Measurements from ENCODE around the gene ATAD5.
"Not testable (repeated sequence)": the region's sequence is repeated elsewhere in the genome, so short reads cannot be mapped to it uniquely, and the experiment has no call there.

ATAD5 gene

DNA sequence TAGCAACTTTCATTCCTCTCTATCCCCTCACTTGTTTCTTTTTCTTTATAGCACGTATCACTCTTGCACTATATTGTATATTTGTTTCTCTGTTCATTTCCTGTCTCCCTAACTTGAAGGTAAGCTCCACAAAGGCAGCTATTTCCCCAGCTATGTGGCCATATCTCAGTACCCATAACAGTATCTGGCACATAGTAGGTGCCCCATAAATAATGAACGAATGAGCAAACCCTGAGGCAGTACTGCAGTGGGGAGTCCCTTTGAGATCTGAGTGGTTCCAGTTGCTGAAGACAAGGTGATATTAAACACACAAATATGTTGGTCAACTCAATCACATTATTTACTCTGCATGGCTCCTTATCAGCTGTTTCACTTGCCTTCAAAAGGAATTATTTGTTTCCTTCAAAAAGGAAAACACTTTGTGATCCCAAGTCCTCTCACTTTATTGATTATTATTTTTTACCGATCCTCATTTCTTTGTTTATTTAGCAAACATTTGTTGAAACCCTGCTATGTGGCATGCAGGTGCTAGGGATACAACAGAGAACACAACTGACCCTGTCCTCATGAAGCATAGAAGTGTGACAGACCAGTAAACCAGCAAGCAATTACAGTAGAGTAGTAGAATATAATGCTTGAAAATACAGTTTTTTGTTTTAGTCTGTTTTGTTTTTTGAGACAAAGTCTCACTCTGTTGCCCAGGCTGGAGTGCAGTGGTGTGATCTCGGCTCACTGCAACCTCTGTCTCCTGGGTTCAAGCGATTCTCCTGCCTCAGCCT is 84.3 kb downstream of the ATAD5 start:
- DNase-seq, result no peak

DNA sequence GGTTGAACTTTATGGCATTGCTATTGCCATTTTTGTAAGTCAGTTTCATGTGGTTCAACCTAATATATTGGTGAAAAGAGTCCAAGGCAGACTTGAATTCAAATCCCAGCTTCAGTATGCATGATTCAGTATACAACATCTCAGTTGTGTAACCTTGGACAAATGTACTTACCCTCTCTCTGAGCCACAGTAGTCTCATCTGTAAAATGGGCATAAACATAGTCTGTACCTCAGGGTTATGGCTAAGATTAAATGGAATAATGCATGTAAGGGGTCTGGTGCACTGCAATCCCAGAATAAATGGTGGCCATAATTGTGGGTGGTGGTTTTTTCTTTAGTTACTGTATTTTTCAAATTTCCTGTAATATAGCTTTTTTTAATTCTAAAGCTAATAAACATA is 85.3 kb downstream of the ATAD5 start:
- no peak for DNase-seq

DNA sequence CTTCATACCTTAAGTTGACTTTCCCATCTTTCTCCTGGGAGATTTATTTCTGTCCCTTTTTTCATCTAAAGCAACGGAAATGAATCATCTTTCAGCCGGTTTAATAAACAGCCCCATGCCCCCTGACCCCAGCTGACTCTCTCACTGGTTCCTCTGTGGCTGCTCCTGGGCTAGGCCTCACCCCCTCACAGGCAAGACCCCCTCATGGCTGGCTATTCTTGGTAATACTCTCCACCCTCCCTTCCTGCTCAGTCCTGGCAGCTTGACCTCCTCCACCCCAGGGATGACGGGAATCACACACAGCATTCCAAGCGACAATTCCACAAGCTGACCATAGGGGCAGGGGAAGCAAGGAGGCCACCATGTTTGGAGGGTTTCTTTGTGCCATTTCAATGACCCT is 88.5 kb downstream of the ATAD5 start:
- DNase-seq, result no peak

DNA sequence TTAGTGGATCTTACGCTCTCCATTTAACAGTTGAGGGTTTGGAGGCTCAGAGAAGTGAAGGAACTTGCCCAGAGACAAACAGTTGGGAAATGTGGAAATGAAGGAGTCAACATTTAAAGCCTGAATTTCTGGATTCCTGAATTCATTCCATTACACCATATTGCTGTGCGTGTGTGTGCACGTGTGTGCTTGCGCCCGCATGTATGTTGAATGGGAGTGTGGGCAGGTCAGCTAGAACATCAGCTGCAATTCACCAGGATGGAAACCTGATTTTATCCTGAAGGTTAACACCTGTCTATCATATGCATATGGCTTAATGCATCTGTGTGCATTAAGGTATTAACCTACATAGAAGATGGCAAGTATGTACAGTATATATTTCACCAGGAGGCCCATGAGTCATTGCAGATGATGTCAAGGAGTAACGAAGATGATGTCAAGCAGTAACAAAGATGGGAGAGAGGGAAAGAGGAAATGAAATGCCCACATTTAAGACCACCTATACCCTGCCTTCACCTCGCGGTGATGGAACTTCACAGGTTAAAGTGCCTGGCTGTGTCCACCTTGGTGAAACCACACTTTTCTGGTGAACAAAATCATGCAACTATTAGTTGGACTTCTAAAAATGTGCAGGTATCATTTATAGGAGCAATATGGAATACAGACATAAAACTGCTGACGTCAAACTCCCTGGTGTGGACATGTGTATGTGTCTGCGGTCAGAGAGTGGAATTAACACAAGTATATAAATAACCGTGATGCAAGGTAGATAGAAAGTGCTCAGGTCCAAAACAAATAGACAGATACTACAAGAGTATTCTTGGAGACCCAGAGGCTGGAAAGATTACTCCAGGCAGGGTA is 89.1 kb downstream of the ATAD5 start:
- DNase-seq, result no peak

GRCh38 chr17:30921544-30922196 is 89.9 kb downstream of the ATAD5 start, which contains the start of gene ADAP2:
TSS of gene ADAP2 (plus strand) at chr17:30921945. CDS start at chr17:30922015, 70 bp downstream.
- DNase-seq, result peak in 1 of 2 experiments; percentile 30

DNA sequence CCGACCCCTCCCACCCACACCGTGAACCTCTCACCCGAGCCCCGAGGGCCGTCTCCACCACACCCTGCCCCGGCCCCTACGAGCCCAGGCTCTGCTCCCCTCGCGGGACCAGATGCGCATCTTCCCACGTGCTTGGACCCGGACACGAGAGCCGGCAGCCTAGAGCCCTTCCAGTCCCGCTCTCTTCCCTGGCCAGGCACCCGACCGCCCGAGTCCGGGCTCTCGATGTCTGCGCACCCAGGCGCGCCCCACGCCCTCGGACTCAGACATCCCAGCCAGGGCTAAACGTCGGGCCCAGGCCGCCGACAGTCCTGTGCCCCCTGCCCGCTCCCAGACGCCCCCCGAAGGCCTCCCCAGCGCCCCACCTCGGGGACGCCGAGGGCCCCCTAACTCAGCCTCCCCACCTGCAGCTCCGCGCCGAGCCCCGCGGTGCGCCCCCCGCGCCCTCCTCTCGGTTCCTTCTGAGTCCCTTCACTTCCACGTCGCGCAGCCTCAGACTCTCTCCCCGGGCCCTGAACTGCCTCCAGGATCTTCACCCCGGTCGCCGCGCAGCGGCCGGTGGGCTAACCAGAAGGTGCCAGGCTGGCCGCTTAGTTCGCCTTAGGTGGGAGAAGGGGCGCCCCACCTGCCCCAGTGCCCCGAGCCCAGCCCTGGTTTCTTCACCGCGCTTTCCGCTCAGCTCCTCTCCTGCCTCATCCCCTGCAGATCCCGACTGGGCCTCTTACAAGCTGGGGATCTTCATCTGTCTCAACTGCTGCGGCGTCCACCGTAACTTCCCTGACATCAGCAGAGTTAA is 90.7 kb downstream of the ATAD5 start:
- DNase-seq, result no peak

GRCh38 chr17:30924341-30924740 is 92.6 kb downstream of the ATAD5 start:
- no peak for DNase-seq

DNA sequence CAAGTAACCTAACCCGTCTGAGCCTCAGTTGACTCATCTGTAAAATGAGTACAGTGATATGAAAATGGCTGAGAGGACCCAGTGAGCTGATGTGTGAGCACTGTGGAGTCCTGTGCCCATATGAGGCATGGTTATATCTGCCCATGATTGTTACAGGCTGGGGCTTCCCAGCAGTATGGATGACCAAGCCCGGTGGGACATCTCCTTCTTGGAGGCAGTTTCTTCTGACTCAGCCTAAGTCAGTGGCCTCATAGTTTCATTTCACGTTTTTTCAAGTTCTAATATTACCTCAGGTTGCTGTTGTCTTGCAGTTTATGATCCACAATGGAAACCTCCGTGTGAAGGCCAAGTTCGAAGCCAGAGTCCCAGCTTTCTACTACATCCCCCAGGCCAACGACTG is 94.8 kb downstream of the ATAD5 start:
- DNase-seq, result no peak

- DNase-seq, result no peak
These were observed 96.0 kb downstream of the ATAD5 start for GRCh38 chr17:30927756-30928155.

DNA sequence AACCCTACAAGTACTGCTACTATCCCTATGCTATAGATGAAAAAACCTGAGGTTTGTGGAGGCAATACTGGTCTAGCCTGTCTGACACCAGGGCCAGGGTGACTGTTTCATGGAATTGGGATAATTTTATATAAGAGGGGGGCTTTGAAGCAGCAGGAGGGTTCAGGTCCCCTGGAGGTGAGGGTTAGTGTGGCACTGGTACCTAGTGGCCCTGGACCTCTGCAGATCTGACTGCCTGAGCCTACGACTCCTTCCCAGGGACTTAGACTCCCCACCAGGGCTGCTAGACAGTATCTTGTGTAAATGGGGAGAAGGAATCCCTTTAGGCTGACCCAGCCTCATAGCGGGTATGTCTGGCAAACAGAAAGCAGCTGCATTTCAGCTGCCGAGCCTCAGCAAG is 96.8 kb downstream of the ATAD5 start:
- DNase-seq, result no peak

DNA sequence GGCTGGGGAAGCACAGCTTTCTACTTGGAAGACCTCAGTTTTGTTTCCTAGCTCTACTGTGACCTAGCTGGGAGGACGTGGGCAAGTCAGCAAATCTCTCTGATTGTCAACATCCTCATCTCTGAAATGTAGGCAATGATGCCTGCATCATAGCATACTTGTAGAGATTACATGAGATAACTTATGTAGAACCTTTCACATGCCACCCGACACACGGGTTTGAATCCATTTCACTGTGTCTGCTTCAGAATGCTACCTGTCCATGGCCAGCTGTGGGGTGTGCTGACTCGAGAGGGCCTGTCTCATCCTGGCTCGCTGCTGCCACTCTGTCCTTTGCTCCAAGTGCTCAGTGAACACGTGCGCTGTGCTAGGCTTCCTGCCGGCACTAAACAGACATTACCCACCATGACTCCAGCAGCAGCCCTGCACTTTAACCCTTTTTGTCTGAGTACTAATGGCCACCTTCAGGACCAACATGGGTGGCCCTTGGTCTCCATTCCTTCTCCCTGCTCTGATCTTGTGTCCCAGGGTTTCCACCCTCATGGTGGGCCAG is 97.4 kb downstream of the ATAD5 start:
- no peak for DNase-seq

GRCh38 chr17:30929861-30930260 is 98.1 kb downstream of the ATAD5 start:
- not testable (repeated sequence) for DNase-seq

GRCh38 chr17:30930495-30930894 is 98.7 kb downstream of the ATAD5 start:
- DNase-seq, result no peak

DNA sequence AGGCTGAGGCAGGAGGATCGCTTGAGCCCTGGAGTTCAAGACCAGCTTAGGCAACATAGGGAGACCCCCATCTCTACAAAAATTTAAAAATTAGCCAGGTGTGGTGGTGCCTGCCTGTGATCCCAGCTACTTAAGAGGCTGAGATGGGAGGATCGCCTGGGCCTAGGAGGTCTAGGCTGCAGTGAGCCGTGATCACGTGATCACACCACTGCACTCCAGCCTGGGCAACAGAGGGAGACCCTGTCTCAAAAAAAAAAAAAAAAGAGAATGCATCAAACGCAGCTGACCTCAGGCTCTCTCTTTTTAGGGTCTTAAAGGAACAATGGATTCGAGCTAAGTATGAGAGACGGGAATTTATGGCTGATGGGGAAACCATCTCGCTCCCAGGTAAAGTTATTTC is 99.8 kb downstream of the ATAD5 start:
- DNase-seq, result not testable (repeated sequence)

- no peak for DNase-seq
These were observed 102.2 kb downstream of the ATAD5 start for GRCh38 chr17:30933966-30934365.

GRCh38 chr17:30939051-30939689 is 107.4 kb downstream of the ATAD5 start:
- no peak for DNase-seq

GRCh38 chr17:30942308-30943079 is 110.7 kb downstream of the ATAD5 start:
- DNase-seq, result no peak
